Keratinocyte (primary cell): ENCODE results near the gene RNF150. TPM values are rescaled to one million over a fixed set of nuclear protein-coding genes. Genes with fewer than 3 reads are reported as not detected.

Experiments used
- DNase-seq: peaks from one replicate; pipeline ENCODE4 v3.0.0-alpha.2; 2011; ENCODE audit warnings: low read depth, missing footprints, low spot score
- FAIRE-seq: peaks from 2 replicates; lab custom pipeline; 2011; peaks lifted over from hg19 to GRCh38; lab: Jason Lieb, UNC
- H2AFZ ChIP-seq: 2 replicates; pipeline ENCODE4 v1.6.0; 2012; ENCODE audit warnings: low read length, control low read depth, inconsistent platforms; ENCODE audit not compliant: control insufficient read depth
- H3K27ac ChIP-seq: 2 replicates; pipeline ENCODE4 v1.5.1; 2011; ENCODE audit warnings: low read length; ENCODE audit not compliant: control insufficient read depth, insufficient read depth
- H3K27me3 ChIP-seq: 3 replicates; pipeline ENCODE4 v1.6.0; 2011; ENCODE audit warnings: low read length; ENCODE audit not compliant: control insufficient read depth, insufficient read depth; ENCODE audit errors: extremely low read depth
- H3K36me3 ChIP-seq, 2 experiments: 2 replicates in 1 of 2; 3 replicates in 1 of 2; pipeline ENCODE4 v1.5.1; 2011; ENCODE audit warnings: low read length in 2 of 2, mild to moderate bottlenecking in 1 of 2; ENCODE audit not compliant: control insufficient read depth in 2 of 2, insufficient read depth in 2 of 2; ENCODE audit errors: extremely low read depth in 1 of 2
- H3K4me1 ChIP-seq: 3 replicates; pipeline ENCODE4 v1.5.1; 2011; ENCODE audit warnings: low read length; ENCODE audit not compliant: control insufficient read depth, insufficient read depth; ENCODE audit errors: extremely low read depth
- H3K4me2 ChIP-seq: 3 replicates; pipeline ENCODE4 v1.6.0; 2011; ENCODE audit warnings: low read depth, low read length; ENCODE audit not compliant: control insufficient read depth, insufficient read depth; ENCODE audit errors: extremely low read depth
- H3K4me3 ChIP-seq, 3 experiments: fragments of 200-600 bp in 1 of 3; sonication (generic) in 1 of 3; 2 replicates in 2 of 3; 3 replicates in 1 of 3; pipeline ENCODE4 v1.5.1; 2011 to 2016; ENCODE audit warnings: low read length in 3 of 3, mild to moderate bottlenecking in 3 of 3, control low read depth in 2 of 3, inconsistent platforms in 1 of 3, low read depth in 1 of 3, mixed read lengths in 1 of 3, mixed run types in 1 of 3, moderate library complexity in 1 of 3; ENCODE audit not compliant: control insufficient read depth in 2 of 3, insufficient read depth in 2 of 3; ENCODE audit errors: extremely low read depth in 1 of 3
- H3K79me2 ChIP-seq: 2 replicates; pipeline ENCODE4 v1.6.0; 2012; ENCODE audit warnings: low read length; ENCODE audit not compliant: control insufficient read depth, insufficient read depth
- H3K9ac ChIP-seq: 3 replicates; pipeline ENCODE4 v1.6.0; 2011; ENCODE audit warnings: low read length; ENCODE audit not compliant: control insufficient read depth, insufficient read depth; ENCODE audit errors: extremely low read depth
- H3K9me1 ChIP-seq: 3 replicates; pipeline ENCODE4 v1.6.0; 2011; ENCODE audit warnings: low read length; ENCODE audit not compliant: control insufficient read depth, insufficient read depth; ENCODE audit errors: extremely low read depth
- H3K9me3 ChIP-seq: 2 replicates; pipeline ENCODE4 v1.5.1; 2012; ENCODE audit warnings: low read depth, low read length; ENCODE audit not compliant: control insufficient read depth
- H4K20me1 ChIP-seq: 3 replicates; pipeline ENCODE4 v1.6.0; 2011; ENCODE audit warnings: low read length; ENCODE audit not compliant: control insufficient read depth, insufficient read depth; ENCODE audit errors: extremely low read depth
- EZH2 ChIP-seq: IDR thresholded peaks from one replicate; pipeline ENCODE4 v1.6.1; 2012; ENCODE audit warnings: inconsistent platforms, mild to moderate bottlenecking, low read length, moderate library complexity
- dilution Hi-C: fragments of 300-500 bp; cut with MboI; formaldehyde crosslinking; loops from one replicate; pipeline ENCODE4 v1.7.0; 2020; ENCODE audit warnings: low sequenced_read_pairs; ENCODE audit not compliant: extremely low pct_ligation_motif_present
- polyA plus RNA-seq, 5 experiments: library from polyadenylated mRNA; depleted of rRNA in 3 of 5; stranded (reverse) in 3 of 5; stranded (forward) in 1 of 5; unstranded in 1 of 5; fragments of >200 nt; gene quantifications; 1 replicate in 1 of 5; 2 replicates in 3 of 5; 3 replicates in 1 of 5; pipeline versions ENCODE4 v1.2.1 to v1.2.3, GENCODE V29; 2011 to 2012; ENCODE audit warnings: missing spikeins in 2 of 5, low read depth in 1 of 5, low replicate concordance in 1 of 5
- TF ChIP-seq, protein P1 (sequence below), 3 experiments: IDR thresholded peaks in 1 of 3; conservative IDR thresholded peaks in 1 of 3; optimal IDR thresholded peaks in 1 of 3; 2 replicates in 2 of 3; 3 replicates in 1 of 3; pipeline versions ENCODE3 to v1.5.1; 2011; ENCODE audit warnings: low read length in 3 of 3, mild to moderate bottlenecking in 3 of 3, moderate library complexity in 2 of 3, control low read depth in 1 of 3, inconsistent platforms in 1 of 3; ENCODE audit not compliant: insufficient read depth in 2 of 3; ENCODE audit errors: extremely low read depth in 1 of 3

RNF150 gene
- polyA plus RNA-seq, 1 donor (not counting 4 experiments of a cell fraction or from before 2014, with no cell fraction given), result 0.18 TPM

DNA sequence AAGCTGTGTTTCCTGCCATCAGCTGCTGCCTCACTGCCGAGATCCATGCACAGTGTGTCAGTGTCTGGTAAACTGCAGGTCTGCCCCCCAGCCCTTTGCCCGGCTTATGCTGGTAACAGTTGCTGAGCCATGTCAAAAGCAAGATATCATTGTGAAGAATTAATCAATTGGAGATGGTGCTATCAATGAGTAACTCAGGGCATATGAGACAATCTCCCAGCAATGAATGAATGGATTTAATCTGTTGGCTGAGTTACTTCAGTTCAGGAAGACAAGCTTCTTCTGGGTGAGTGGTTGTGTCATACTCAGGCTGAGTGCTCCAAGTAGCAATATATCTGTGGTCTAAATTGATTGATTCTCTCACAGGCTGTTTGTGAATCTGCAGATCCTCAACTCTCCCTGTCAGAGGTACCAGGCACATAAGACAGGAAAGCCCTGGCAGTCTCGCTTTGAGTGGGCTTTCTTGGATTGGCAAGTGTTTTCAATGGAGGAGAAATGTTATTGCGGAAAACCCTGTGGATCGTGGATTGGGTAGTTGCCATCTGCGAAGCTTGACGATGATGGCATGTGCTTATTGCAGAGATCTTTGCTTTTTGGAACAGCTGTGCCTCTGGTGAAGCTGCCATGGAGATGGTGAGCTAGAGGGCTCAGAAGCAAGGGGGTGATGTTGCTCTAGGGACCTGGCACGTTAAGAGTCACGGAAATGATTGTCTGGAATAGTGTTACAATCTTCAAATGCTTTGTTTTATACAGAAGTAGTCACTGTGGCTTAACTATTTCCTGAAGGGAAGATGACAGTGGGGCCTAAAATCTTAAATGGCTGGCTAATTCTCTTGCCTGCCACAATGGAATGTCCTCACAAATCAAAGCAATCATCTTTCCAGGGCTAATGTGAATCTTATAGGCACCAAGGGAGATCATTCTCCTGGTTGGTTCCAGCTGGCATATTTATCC lies 229.5 kb downstream of the RNF150 start:
- Histone ChIP-seq H3K9ac (no peak overlapping the region), H3K27me3 (no peaks in the 10 kb centered on the region), H3K9me3 (no peaks in the 10 kb centered on the region), H3K4me3 (no peak overlapping the region), H3K36me3 (no peaks in the 10 kb centered on the region), H3K9me1 (no peaks in the 10 kb centered on the region), H3K4me2 (no peak overlapping the region), H3K27ac (no peak overlapping the region), H4K20me1 (no peaks in the 10 kb centered on the region), H3K79me2 (no peaks in the 10 kb centered on the region), H2AFZ (no peak overlapping the region), H3K4me1 (no peaks in the 10 kb centered on the region)
- no peak for DNase-seq
- TF ChIP-seq EZH2, result no peak
- TF ChIP-seq, protein P1, sequence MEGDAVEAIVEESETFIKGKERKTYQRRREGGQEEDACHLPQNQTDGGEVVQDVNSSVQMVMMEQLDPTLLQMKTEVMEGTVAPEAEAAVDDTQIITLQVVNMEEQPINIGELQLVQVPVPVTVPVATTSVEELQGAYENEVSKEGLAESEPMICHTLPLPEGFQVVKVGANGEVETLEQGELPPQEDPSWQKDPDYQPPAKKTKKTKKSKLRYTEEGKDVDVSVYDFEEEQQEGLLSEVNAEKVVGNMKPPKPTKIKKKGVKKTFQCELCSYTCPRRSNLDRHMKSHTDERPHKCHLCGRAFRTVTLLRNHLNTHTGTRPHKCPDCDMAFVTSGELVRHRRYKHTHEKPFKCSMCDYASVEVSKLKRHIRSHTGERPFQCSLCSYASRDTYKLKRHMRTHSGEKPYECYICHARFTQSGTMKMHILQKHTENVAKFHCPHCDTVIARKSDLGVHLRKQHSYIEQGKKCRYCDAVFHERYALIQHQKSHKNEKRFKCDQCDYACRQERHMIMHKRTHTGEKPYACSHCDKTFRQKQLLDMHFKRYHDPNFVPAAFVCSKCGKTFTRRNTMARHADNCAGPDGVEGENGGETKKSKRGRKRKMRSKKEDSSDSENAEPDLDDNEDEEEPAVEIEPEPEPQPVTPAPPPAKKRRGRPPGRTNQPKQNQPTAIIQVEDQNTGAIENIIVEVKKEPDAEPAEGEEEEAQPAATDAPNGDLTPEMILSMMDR (optimal IDR thresholded peaks at IDR 0.05 in 1 of 3, IDR thresholded peaks at IDR 0.05 in 1 of 3, conservative IDR thresholded peaks at IDR 0.05 in 1 of 3; ENCODE audit: extremely low read depth in 1 of 3, insufficient read depth in 2 of 3, low read length in 3 of 3), result no peak
- dilution Hi-C loops, result no loop called here
- no peak for FAIRE-seq

DNA sequence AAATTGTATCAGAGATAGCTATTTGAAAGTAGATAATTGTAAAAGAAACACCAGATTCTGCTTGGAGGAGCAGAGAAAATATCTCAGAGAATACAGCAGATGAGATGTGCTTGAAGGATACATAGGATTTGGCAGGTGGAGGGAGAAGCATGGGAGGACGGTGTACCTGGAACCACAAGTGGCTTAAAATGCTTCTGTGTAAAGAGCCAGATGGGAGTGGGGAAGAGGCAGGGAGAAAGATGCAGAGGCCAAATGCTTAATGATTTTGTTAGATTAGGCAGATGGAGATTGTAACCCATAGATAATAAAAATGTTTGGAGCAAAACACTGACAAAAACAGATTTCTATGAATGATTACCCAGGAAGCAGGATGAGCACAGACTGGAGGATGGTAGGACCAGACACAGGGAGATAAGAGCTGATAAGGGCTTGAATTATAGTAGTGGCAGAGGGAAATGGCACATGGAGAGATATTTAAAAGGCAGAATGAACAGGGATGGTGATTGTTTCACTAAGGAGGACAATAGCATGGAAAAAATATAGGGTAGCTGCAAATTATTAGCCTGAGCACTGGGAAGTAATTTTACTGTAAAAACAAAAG lies 231.4 kb downstream of the RNF150 start:
- Histone ChIP-seq H4K20me1 (no peaks in the 10 kb centered on the region), H3K4me1 (no peaks in the 10 kb centered on the region), H3K27ac (no peak overlapping the region), H3K36me3 (no peaks in the 10 kb centered on the region), H3K4me3 (no peak overlapping the region), H3K79me2 (no peaks in the 10 kb centered on the region), H3K27me3 (no peaks in the 10 kb centered on the region), H2AFZ (no peak overlapping the region), H3K4me2 (no peak overlapping the region), H3K9me3 (no peaks in the 10 kb centered on the region), H3K9me1 (no peaks in the 10 kb centered on the region), H3K9ac (no peak overlapping the region)
- dilution Hi-C loops, result no loop called here
- FAIRE-seq (no peak), DNase-seq (no peak)
- TF ChIP-seq, protein P1 (optimal IDR thresholded peaks at IDR 0.05 in 1 of 3, IDR thresholded peaks at IDR 0.05 in 1 of 3, conservative IDR thresholded peaks at IDR 0.05 in 1 of 3; ENCODE audit: extremely low read depth in 1 of 3, insufficient read depth in 2 of 3, low read length in 3 of 3), result no peak
- TF ChIP-seq EZH2, result no peak
